OCI-LY7 (cell line): Measurements from ENCODE around the gene CNNM4. TPM values are rescaled to one million over a fixed set of nuclear protein-coding genes. Genes with fewer than 3 reads are reported as not detected.

ENCODE experiments used
- BruUV-seq: library from RNA; stranded (reverse); fragments of 400-500 nt; replicated peaks from 2 replicates; lab custom pipeline; 2021; lab: Mats Ljungman, UMichigan
- CTCF ChIA-PET: fragments of 300-600 bp; sonication (Branson Sonifier 250); formaldehyde crosslinking; loops from one replicate; lab custom pipeline; 2022; ENCODE audit warnings: antibody characterized with exemption; ENCODE audit not compliant: unreplicated experiment; lab: Charles Lee
- POLR2A ChIA-PET: fragments of 300-600 bp; sonication (Branson Sonifier 250); formaldehyde crosslinking; loops from one replicate; lab custom pipeline; 2022; ENCODE audit warnings: antibody characterized with exemption; lab: Charles Lee
- DNase-seq: peaks from one replicate; pipeline ENCODE4 v3.0.0-alpha.2; 2015; ENCODE audit warnings: low spot score
- H2AFZ ChIP-seq: fragments of 200-600 bp; sonication (generic), shearing (Covaris generic); 2 replicates; pipeline ENCODE4 v1.6.1; 2014; ENCODE audit warnings: mild to moderate bottlenecking, antibody characterized with exemption, low read length, moderate library complexity
- H3K27ac ChIP-seq: fragments of 200-600 bp; sonication (generic); 2 replicates; pipeline ENCODE4 v1.5.1; 2014; ENCODE audit warnings: mixed run types, low read depth, mild to moderate bottlenecking, moderate library complexity, low read length, inconsistent platforms; ENCODE audit not compliant: poor library complexity, severe bottlenecking
- H3K36me3 ChIP-seq: fragments of 200-600 bp; sonication (generic); 2 replicates; pipeline ENCODE4 v1.6.1; 2014; ENCODE audit warnings: mild to moderate bottlenecking, antibody characterized with exemption, low read length, moderate library complexity, mixed read lengths; ENCODE audit not compliant: insufficient read depth
- H3K4me1 ChIP-seq: fragments of 200-600 bp; sonication (generic); 2 replicates; pipeline ENCODE4 v1.5.1; 2014; ENCODE audit warnings: mild to moderate bottlenecking, low read length; ENCODE audit not compliant: insufficient read depth, poor library complexity, severe bottlenecking
- H3K4me2 ChIP-seq: fragments of 200-600 bp; sonication (generic); 2 replicates; pipeline ENCODE4 v1.6.1; 2014; ENCODE audit warnings: mild to moderate bottlenecking, low read length
- H3K4me3 ChIP-seq: fragments of 200-600 bp; sonication (generic); 2 replicates; pipeline ENCODE4 v1.5.1; 2014; ENCODE audit warnings: mild to moderate bottlenecking, low read depth, low read length; ENCODE audit not compliant: poor library complexity, severe bottlenecking
- H3K79me2 ChIP-seq: fragments of 200-600 bp; sonication (generic); 2 replicates; pipeline ENCODE4 v1.6.1; 2016; ENCODE audit warnings: low read depth, mild to moderate bottlenecking, low read length, moderate library complexity, mixed read lengths; ENCODE audit not compliant: insufficient read depth
- H3K9me2 ChIP-seq: fragments of 200-600 bp; sonication (generic); 2 replicates; pipeline ENCODE4 v1.6.1; 2016; ENCODE audit warnings: mild to moderate bottlenecking, low read length, mixed read lengths; ENCODE audit not compliant: insufficient read depth
- H3K9me3 ChIP-seq: fragments of 200-600 bp; sonication (generic); 2 replicates; pipeline ENCODE4 v1.6.1; 2014; ENCODE audit warnings: mild to moderate bottlenecking, mixed run types, low read length, mixed read lengths
- H4K20me1 ChIP-seq: fragments of 200-600 bp; sonication (generic); 2 replicates; pipeline ENCODE4 v1.6.1; 2014; ENCODE audit warnings: mild to moderate bottlenecking, antibody characterized with exemption, low read length, moderate library complexity, mixed read lengths; ENCODE audit not compliant: insufficient read depth
- CTCF ChIP-seq: fragments of 200-600 bp; sonication (generic); conservative IDR thresholded peaks from 2 replicates; pipeline ENCODE4 v1.5.1; 2014; ENCODE audit warnings: mild to moderate bottlenecking, antibody characterized with exemption, low read length, moderate library complexity, mixed read lengths
- EZH2phosphoT487 ChIP-seq: fragments of 200-600 bp; sonication (generic); IDR thresholded peaks from 2 replicates; pipeline ENCODE4 v1.6.1; 2018; ENCODE audit warnings: low read depth, borderline replicate concordance, mild to moderate bottlenecking, mixed run types, antibody characterized with exemption, low read length, moderate library complexity, mixed read lengths
- intact Hi-C: fragments of 100-400 bp; cut with micrococcal nuclease; formaldehyde crosslinking; loops from one replicate; pipeline ENCODE4 v1.10.0; 2022; ENCODE audit not compliant: unreplicated experiment
- total RNA-seq, 2 experiments: library from RNA; depleted of rRNA in 1 of 2; stranded (reverse); fragments of >200 nt in 1 of 2; shearing (Covaris generic) in 1 of 2; gene quantifications; 2 replicates each; pipeline ENCODE4 v1.2.3, GENCODE V29; 2014 to 2022

Gene CNNM4
- total RNA-seq, 2 experiments from 2014 or later: 5.1 to 6.4 TPM

GRCh38 chr2:96727431-96727830 lies 33.3 kb upstream of the CNNM4 start:
- intact Hi-C loops: no loop called here
- Histone ChIP-seq H3K4me2 (no peak overlapping the region), H3K9me3 (no peaks in the 10 kb centered on the region), H3K36me3 (peaks cover 66% of the 10 kb centered on the region), H3K27ac (no peak overlapping the region), H2AFZ (no peak overlapping the region), H3K9me2 (no peaks in the 10 kb centered on the region), H3K4me1 (no peaks in the 10 kb centered on the region), H3K4me3 (no peak overlapping the region), H4K20me1 (no peaks in the 10 kb centered on the region), H3K79me2 (no peaks in the 10 kb centered on the region)
- CTCF ChIA-PET: no interaction called here
- POLR2A ChIA-PET: no interaction called here
- no peak for DNase-seq
- BruUV-seq: no TSS peak
- TF ChIP-seq CTCF (no peak), EZH2phosphoT487 (no peak)

- no TSS peak for BruUV-seq
- Histone ChIP-seq H3K4me1 (no peaks in the 10 kb centered on the region), H3K79me2 (no peaks in the 10 kb centered on the region), H3K36me3 (peaks cover 85% of the 10 kb centered on the region), H3K27ac (no peak overlapping the region), H2AFZ (no peak overlapping the region), H3K9me2 (no peaks in the 10 kb centered on the region), H3K4me2 (no peak overlapping the region), H3K4me3 (no peak overlapping the region), H4K20me1 (no peaks in the 10 kb centered on the region), H3K9me3 (no peaks in the 10 kb centered on the region)
- ChIA-PET CTCF (no interaction called here), POLR2A (no interaction called here)
- intact Hi-C loops: no loop called here
- no peak for TF ChIP-seq EZH2phosphoT487
- no peak for TF ChIP-seq CTCF
- DNase-seq: no peak
Observed at GRCh38 chr2:96729748-96730147, 31.0 kb upstream of the CNNM4 start.

- Histone ChIP-seq H3K27ac (no peak overlapping the region), H3K9me2 (no peaks in the 10 kb centered on the region), H2AFZ (no peak overlapping the region), H3K4me3 (no peak overlapping the region), H3K4me2 (no peak overlapping the region), H3K36me3 (peaks cover 86% of the 10 kb centered on the region), H3K4me1 (no peaks in the 10 kb centered on the region), H3K79me2 (no peaks in the 10 kb centered on the region), H4K20me1 (no peaks in the 10 kb centered on the region), H3K9me3 (no peaks in the 10 kb centered on the region)
- POLR2A ChIA-PET: no interaction called here
- TF ChIP-seq EZH2phosphoT487: no peak
- no peak for TF ChIP-seq CTCF
- no peak for DNase-seq
- BruUV-seq: TSS peak; percentile 45
- intact Hi-C loops: no loop called here
- CTCF ChIA-PET: no interaction called here
Observed at GRCh38 chr2:96730212-96730611, 30.5 kb upstream of the CNNM4 start.
